ENCODE measurements around the gene C22orf31. TPM values are rescaled to one million over a fixed set of nuclear protein-coding genes. Genes with fewer than 3 reads are reported as not detected.
A peak's percentile ranks its signal among the peaks of the same experiment; 100 is the strongest.

C22orf31 gene
- total RNA-seq, 1 donor from 2014 or later: not detected

- DNase-seq (ENCODE audit: low read depth): no peak
Observed at GRCh38 chr22:29030016-29030617, 31.5 kb downstream of the C22orf31 start.

- no peak for DNase-seq (ENCODE audit: low read depth)
Observed at GRCh38 chr22:29029202-29030000, 32.2 kb downstream of the C22orf31 start.

- DNase-seq (ENCODE audit: low read depth): no peak
Observed at GRCh38 chr22:29028468-29028867, 33.2 kb downstream of the C22orf31 start.

- no peak for DNase-seq (ENCODE audit: low read depth)
Observed at GRCh38 chr22:29026579-29026978, 35.1 kb downstream of the C22orf31 start.

- DNase-seq (ENCODE audit: low read depth): no peak
Observed at GRCh38 chr22:29023172-29023796, 38.3 kb downstream of the C22orf31 start.

- no peak for DNase-seq (ENCODE audit: low read depth)
Observed at GRCh38 chr22:29022101-29022817, 39.4 kb downstream of the C22orf31 start.

- DNase-seq (ENCODE audit: low read depth): peak; percentile 58
Observed at GRCh38 chr22:29018293-29019189, 43.1 kb downstream of the C22orf31 start.

- no peak for DNase-seq (ENCODE audit: low read depth)
Observed at GRCh38 chr22:29016067-29016938, 45.3 kb downstream of the C22orf31 start.

GRCh38 chr22:29014773-29015172, 46.9 kb downstream of the C22orf31 start:
- no peak for DNase-seq (ENCODE audit: low read depth)

GRCh38 chr22:29014293-29014692, 47.3 kb downstream of the C22orf31 start:
- no peak for DNase-seq (ENCODE audit: low read depth)

GRCh38 chr22:29012952-29013351, 48.7 kb downstream of the C22orf31 start:
- no peak for DNase-seq (ENCODE audit: low read depth)

- DNase-seq (ENCODE audit: low read depth): no peak
Observed at GRCh38 chr22:29012101-29012433, 49.6 kb downstream of the C22orf31 start.

GRCh38 chr22:29011240-29012100, 50.2 kb downstream of the C22orf31 start:
- no peak for DNase-seq (ENCODE audit: low read depth)

- DNase-seq (ENCODE audit: low read depth): no peak
Observed at GRCh38 chr22:29009148-29009547, 52.5 kb downstream of the C22orf31 start.

Other genes starting within 250 kb of the C22orf31 start
- 12.3 and 13.9 TPM in 2 replicates for gene ZNRF3, start 178.3 kb downstream of the C22orf31 start, total RNA-seq
- 78.1 and 84.1 TPM in 2 replicates for gene KREMEN1, start 11.2 kb upstream of the C22orf31 start, total RNA-seq
- gene EMID1, start 144.1 kb upstream of the C22orf31 start, total RNA-seq: 2.3 and 4.0 TPM in 2 replicates
- gene RHBDD3, start 206.2 kb upstream of the C22orf31 start, total RNA-seq: 47.7 and 48.4 TPM in 2 replicates
- 232 and 242 TPM in 2 replicates for gene EWSR1, start 206.4 kb upstream of the C22orf31 start, total RNA-seq
- gene GAS2L1, start 244.8 kb upstream of the C22orf31 start, total RNA-seq: 20.4 and 34.9 TPM in 2 replicates

All from myocyte (in vitro differentiated cells).